ENCODE results near the gene ZNF536.
"Not testable (repeated sequence)": the region's sequence is repeated elsewhere in the genome, so short reads cannot be mapped to it uniquely, and the experiment has no call there.

Gene ZNF536

DNA sequence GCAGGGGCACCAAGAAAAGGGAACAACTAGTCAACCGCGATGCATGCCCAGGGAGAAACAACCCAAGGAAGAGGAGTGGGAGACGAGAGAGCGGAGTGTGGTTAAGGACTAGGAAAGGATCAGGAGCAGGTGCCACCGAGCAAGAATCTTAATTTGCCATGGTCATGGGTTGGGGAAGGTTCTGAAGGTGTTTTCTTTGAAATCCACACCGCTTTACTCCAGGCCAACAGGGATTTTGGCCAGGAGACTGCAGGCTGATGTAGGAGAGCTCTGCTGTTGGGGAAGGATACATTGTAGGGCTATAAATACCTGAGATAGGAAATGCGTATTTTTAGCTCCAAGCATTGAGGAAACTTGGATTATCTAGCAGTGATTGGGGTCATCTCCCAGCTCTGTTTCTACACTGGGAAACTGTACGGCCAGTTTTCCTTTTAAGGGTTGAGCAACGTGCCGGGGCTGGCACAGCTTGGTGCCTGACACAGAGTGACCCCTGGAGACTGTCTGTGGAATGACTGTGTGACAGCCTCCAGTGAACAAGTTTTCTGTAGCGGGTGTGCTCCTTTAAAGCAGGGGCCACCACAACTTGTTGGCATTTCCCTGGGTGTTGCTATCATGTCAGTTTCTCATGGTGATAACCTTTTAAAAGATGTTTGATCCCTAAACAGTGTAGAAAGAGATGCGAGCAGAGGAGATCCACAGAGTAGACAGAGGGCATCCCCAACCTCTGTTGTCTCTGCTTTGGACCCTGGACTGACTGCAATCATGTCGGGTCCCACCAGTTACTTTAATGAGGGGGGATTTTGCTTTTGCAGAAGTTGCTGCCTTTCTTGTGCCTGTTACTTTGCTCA is 34.3 kb downstream of the ZNF536 start:
- TF ChIP-seq, protein P1, sequence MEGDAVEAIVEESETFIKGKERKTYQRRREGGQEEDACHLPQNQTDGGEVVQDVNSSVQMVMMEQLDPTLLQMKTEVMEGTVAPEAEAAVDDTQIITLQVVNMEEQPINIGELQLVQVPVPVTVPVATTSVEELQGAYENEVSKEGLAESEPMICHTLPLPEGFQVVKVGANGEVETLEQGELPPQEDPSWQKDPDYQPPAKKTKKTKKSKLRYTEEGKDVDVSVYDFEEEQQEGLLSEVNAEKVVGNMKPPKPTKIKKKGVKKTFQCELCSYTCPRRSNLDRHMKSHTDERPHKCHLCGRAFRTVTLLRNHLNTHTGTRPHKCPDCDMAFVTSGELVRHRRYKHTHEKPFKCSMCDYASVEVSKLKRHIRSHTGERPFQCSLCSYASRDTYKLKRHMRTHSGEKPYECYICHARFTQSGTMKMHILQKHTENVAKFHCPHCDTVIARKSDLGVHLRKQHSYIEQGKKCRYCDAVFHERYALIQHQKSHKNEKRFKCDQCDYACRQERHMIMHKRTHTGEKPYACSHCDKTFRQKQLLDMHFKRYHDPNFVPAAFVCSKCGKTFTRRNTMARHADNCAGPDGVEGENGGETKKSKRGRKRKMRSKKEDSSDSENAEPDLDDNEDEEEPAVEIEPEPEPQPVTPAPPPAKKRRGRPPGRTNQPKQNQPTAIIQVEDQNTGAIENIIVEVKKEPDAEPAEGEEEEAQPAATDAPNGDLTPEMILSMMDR (IDR thresholded peaks at IDR 0.05; ENCODE audit: low read depth, low read length): peak; percentile 24
- TF ChIP-seq, protein P2, sequence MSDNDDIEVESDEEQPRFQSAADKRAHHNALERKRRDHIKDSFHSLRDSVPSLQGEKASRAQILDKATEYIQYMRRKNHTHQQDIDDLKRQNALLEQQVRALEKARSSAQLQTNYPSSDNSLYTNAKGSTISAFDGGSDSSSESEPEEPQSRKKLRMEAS (IDR thresholded peaks at IDR 0.05; ENCODE audit: low read depth, low read length): no peak
- H3K4me3 ChIP-seq (ENCODE audit: low read depth, low read length): no peak overlapping the region
- peak; percentile 11 for DNase-seq (ENCODE audit: low read depth)

DNA sequence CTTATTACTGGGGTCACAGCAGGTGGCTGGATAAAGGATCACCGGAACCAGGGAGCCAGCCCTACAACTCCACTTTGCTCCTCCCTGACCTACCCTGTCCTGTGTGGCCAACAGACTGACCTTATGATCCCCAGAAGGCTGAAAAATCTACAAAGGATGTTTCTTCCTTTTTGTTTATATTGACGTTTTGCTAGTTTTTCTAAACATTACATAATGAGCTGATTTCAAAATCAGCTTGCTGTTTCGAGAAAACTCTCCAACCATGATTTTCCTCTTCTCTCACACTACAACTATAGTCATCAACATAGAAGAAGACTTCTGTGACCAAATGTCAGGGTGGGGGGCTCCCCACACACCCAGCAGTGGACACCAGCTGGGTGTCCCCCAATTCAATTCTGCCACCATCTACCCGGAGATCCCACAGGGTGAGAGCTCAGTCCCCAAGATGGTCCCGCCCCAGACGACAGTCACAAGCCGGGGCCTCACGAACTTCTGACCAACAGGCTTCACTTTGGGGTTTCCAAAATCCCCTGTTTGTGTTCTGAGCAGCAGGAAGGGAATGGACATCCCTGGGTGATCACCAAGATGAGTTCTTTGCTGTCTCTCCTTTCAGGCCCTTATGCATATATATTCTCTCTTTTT is 35.0 kb downstream of the ZNF536 start:
- no peak for TF ChIP-seq MYC (IDR thresholded peaks at IDR 0.05; ENCODE audit: low read depth, low read length)
- TF ChIP-seq, protein P1 (IDR thresholded peaks at IDR 0.05; ENCODE audit: low read depth, low read length): no peak
- TF ChIP-seq POLR2A (IDR thresholded peaks at IDR 0.05; ENCODE audit: extremely low read depth, insufficient read length): no peak
- TF ChIP-seq, protein P2 (IDR thresholded peaks at IDR 0.05; ENCODE audit: low read depth, low read length): no peak
- no peak overlapping the region for H3K4me3 ChIP-seq (ENCODE audit: low read depth, low read length)
- no peak for DNase-seq (ENCODE audit: low read depth)

DNA sequence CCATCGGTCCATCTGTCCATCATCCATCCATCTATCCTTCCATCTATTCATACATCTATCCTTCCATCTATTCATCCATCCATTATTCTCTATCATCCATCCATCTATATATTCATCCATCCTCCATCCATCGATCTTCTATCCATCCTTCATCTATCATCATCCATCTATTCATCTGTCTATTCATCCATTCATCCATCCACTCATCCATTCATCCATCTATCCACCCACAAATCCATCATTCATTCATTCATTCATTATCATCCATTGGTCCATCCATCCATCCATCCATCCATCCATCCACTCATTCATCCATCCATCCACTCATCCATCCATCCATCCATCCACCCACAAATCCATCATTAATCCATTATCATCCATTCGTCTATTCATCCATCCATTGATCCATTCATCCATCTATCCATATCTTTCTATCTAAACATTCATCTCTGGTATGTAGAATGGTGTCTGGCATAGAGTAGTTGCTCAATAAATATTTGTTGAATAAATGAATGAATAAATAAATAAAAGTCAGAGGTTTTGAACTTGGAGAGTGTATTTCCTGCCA is 36.6 kb downstream of the ZNF536 start:
- TF ChIP-seq MYC (IDR thresholded peaks at IDR 0.05; ENCODE audit: low read depth, low read length) (no peak), POLR2A (IDR thresholded peaks at IDR 0.05; ENCODE audit: extremely low read depth, insufficient read length) (no peak)
- TF ChIP-seq, protein P2 (IDR thresholded peaks at IDR 0.05; ENCODE audit: low read depth, low read length): no peak
- TF ChIP-seq, protein P1 (IDR thresholded peaks at IDR 0.05; ENCODE audit: low read depth, low read length): no peak
- DNase-seq (ENCODE audit: low read depth): no peak
- H3K4me3 ChIP-seq (ENCODE audit: low read depth, low read length): no peak overlapping the region

DNA sequence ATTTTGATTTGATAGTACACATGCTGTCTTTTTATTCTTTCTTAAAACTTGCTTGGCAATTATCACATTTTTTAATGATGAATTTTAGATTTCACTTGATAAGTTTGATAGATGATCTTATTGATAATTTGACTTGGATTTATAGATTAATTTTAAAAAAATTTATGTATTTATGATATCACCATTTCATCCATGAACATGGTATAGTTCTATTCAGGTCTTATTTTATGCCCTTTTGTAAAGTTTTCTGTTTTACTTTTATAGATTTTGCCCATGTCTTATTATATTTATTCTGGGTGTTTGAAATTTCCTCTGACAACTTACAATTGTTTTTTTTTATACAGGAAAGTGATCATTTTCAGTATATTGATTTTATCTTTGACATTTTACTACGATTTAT is 39.5 kb downstream of the ZNF536 start:
- no peak overlapping the region for H3K4me3 ChIP-seq (ENCODE audit: low read depth, low read length)
- TF ChIP-seq MYC (IDR thresholded peaks at IDR 0.05; ENCODE audit: low read depth, low read length): no peak
- no peak for TF ChIP-seq POLR2A (IDR thresholded peaks at IDR 0.05; ENCODE audit: extremely low read depth, insufficient read length)
- TF ChIP-seq, protein P1 (IDR thresholded peaks at IDR 0.05; ENCODE audit: low read depth, low read length): no peak
- TF ChIP-seq, protein P2 (IDR thresholded peaks at IDR 0.05; ENCODE audit: low read depth, low read length): no peak
- DNase-seq (ENCODE audit: low read depth): no peak

DNA sequence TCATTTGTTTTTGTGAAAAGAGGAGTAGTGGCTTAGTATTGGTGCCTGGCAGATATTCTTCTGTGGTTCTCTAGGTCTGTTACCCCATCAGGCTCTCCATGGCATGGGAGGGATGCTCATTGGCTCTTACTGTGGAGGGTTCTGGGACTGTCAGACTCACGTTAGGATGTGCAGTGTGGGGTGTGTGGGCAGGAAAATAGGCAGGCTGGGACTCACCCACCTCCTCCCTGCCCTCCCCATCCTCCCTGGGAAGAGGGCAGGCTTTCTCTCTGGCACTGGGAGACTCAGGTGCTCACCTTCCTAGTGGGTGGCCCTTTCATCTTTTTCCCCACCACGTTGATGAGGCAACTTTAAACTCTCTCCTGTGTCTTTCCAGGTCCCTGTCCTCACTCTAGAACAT is 44.2 kb downstream of the ZNF536 start:
- no peak for TF ChIP-seq POLR2A (IDR thresholded peaks at IDR 0.05; ENCODE audit: extremely low read depth, insufficient read length)
- TF ChIP-seq, protein P2 (IDR thresholded peaks at IDR 0.05; ENCODE audit: low read depth, low read length): no peak
- TF ChIP-seq MYC (IDR thresholded peaks at IDR 0.05; ENCODE audit: low read depth, low read length): no peak
- TF ChIP-seq, protein P1 (IDR thresholded peaks at IDR 0.05; ENCODE audit: low read depth, low read length): no peak
- H3K4me3 ChIP-seq (ENCODE audit: low read depth, low read length): no peak overlapping the region
- DNase-seq (ENCODE audit: low read depth): no peak

DNA sequence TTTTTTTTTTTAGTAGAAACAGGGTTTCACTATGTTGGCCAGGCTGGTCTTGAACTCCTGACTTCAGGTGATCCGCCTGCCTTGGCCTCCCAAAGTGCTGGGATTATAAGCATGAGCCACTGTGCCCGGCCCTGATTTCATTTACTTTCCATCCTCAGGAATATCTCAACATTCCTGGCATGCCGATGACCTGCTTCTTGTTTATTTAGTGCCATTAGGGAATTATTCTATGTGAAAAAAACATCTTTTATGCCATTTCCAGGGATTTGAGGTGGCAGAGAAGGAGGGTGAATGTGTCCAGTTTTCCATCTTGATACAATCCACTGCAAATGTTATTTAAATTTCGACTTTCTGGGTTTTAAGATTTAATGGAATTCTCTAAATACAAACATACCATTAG is 45.0 kb downstream of the ZNF536 start:
- not testable (repeated sequence) for H3K4me3 ChIP-seq (ENCODE audit: low read depth, low read length); DNase-seq (ENCODE audit: low read depth)
